Testis (tissue), 2 donors: Measurements from ENCODE around the gene NHERF1.

Experiments
- CTCF ChIP-seq, 3 experiments: fragments of 450-650 bp in 2 of 3; fragments of 200-600 bp in 1 of 3; sonication (generic) in 1 of 3; IDR thresholded peaks; one replicate each; pipeline ENCODE4 v1.5.1; 2016 to 2019; ENCODE audit warnings: antibody characterized with exemption in 3 of 3, mild to moderate bottlenecking in 2 of 3, moderate library complexity in 1 of 3
- POLR2A ChIP-seq: fragments of 450-650 bp; IDR thresholded peaks from one replicate; pipeline ENCODE4 v1.6.1; 2017; ENCODE audit warnings: antibody characterized with exemption, mild to moderate bottlenecking, moderate library complexity

DNA sequence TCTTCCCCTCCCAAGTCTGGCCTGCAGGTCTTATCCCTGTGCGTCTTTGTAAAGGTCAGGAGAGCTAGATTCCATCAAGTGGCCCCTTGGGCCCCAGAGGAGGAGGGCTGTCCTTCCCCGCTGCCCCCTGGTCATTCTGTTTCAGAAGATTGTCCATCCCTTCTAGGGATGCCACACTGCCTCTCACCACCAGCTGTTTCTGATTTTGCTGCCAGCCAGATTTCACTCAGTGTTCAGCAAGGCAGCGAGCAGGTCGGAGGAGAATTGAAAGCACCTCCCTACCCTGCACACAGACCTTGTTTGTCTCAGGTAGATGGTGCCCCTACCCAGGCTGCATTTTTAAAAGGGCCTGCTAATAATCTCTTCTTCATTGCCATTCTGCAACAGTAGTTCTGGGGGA lies 49.4 kb downstream of the NHERF1 start:
- TF ChIP-seq CTCF (IDR thresholded peaks at IDR 0.05) (no peak), POLR2A (no peak)
